ENCODE measurements around the gene XKR8.

XKR8 gene

GRCh38 chr1:27955076-27955475 lies 4.7 kb upstream of the XKR8 start:
- no peak for FAIRE-seq
- no peak for DNase-seq (ENCODE audit: insufficient read length, low spot score)

- no peak for FAIRE-seq
- no peak for DNase-seq (ENCODE audit: insufficient read length, low spot score)
Measured at GRCh38 chr1:27956761-27957160, 3.0 kb upstream of the XKR8 start.

- DNase-seq (ENCODE audit: insufficient read length, low spot score) (no peak), FAIRE-seq (no peak)
Measured at GRCh38 chr1:27957655-27958054, 2.1 kb upstream of the XKR8 start.

- DNase-seq (ENCODE audit: insufficient read length, low spot score) (no peak), FAIRE-seq (no peak)
Measured at GRCh38 chr1:27958513-27958912, 1.3 kb upstream of the XKR8 start.

- FAIRE-seq (no peak), DNase-seq (ENCODE audit: insufficient read length, low spot score) (no peak)
Measured at GRCh38 chr1:27960762-27961645, 1.2 kb downstream of the XKR8 start.

- no peak for DNase-seq (ENCODE audit: insufficient read length, low spot score)
Measured at GRCh38 chr1:27961646-27962221, 2.0 kb downstream of the XKR8 start.

GRCh38 chr1:27963393-27963792 lies 3.6 kb downstream of the XKR8 start:
- FAIRE-seq (no peak), DNase-seq (ENCODE audit: insufficient read length, low spot score) (no peak)

More at GRCh38 chr1:27961646-27962221, 2.0 kb downstream of the XKR8 start:
- FAIRE-seq, result no peak

GRCh38 chr1:27966402-27967105 lies 6.8 kb downstream of the XKR8 start:
- no peak for DNase-seq (ENCODE audit: insufficient read length, low spot score)
- no peak for FAIRE-seq

GRCh38 chr1:27967106-27967883 lies 7.5 kb downstream of the XKR8 start:
- DNase-seq (ENCODE audit: insufficient read length, low spot score) (no peak), FAIRE-seq (no peak)

GRCh38 chr1:27967884-27968466 lies 8.2 kb downstream of the XKR8 start:
- no peak for FAIRE-seq
- DNase-seq (ENCODE audit: insufficient read length, low spot score), result no peak

GRCh38 chr1:27968692-27969091 lies 8.9 kb downstream of the XKR8 start:
- no peak for FAIRE-seq
- DNase-seq (ENCODE audit: insufficient read length, low spot score), result no peak

GRCh38 chr1:27970401-27970800 lies 10.6 kb downstream of the XKR8 start:
- FAIRE-seq (no peak), DNase-seq (ENCODE audit: insufficient read length, low spot score) (no peak)

- DNase-seq (ENCODE audit: insufficient read length, low spot score) (no peak), FAIRE-seq (no peak)
Measured at GRCh38 chr1:27971674-27972073, 11.9 kb downstream of the XKR8 start.

- DNase-seq (ENCODE audit: insufficient read length, low spot score) (no peak), FAIRE-seq (no peak)
Measured at GRCh38 chr1:27972141-27972540, 12.4 kb downstream of the XKR8 start.

GRCh38 chr1:27973771-27974416 lies 14.1 kb downstream of the XKR8 start:
- FAIRE-seq (no peak), DNase-seq (ENCODE audit: insufficient read length, low spot score) (no peak)

GRCh38 chr1:27974417-27974781 lies 14.6 kb downstream of the XKR8 start:
- FAIRE-seq (no peak), DNase-seq (ENCODE audit: insufficient read length, low spot score) (no peak)

- FAIRE-seq (peak; percentile 40), DNase-seq (ENCODE audit: insufficient read length, low spot score) (no peak)
Measured at GRCh38 chr1:27979151-27979858, 19.5 kb downstream of the XKR8 start.

- peak; percentile 21 for FAIRE-seq
- DNase-seq (ENCODE audit: insufficient read length, low spot score), result no peak
Measured at GRCh38 chr1:27979859-27980201, 20.1 kb downstream of the XKR8 start.

GRCh38 chr1:27980216-27980845 lies 20.6 kb downstream of the XKR8 start:
- DNase-seq (ENCODE audit: insufficient read length, low spot score) (no peak), FAIRE-seq (no peak)
